K562 treated with DMSO at 1 percent for 24 hours (cell line): ENCODE results near the gene ZNF99. TPM values are rescaled to one million over a fixed set of nuclear protein-coding genes. Genes with fewer than 3 reads are reported as not detected.

Source experiments
- total RNA-seq: library from RNA; unstranded; fragments of 300-600 nt; gene quantifications from 2 replicates; pipeline ENCODE4 v1.2.3, GENCODE V29; 2022; ENCODE audit warnings: low read depth; ENCODE audit not compliant: insufficient read depth

Gene ZNF99
- not detected in 2 replicates for total RNA-seq

DNA sequence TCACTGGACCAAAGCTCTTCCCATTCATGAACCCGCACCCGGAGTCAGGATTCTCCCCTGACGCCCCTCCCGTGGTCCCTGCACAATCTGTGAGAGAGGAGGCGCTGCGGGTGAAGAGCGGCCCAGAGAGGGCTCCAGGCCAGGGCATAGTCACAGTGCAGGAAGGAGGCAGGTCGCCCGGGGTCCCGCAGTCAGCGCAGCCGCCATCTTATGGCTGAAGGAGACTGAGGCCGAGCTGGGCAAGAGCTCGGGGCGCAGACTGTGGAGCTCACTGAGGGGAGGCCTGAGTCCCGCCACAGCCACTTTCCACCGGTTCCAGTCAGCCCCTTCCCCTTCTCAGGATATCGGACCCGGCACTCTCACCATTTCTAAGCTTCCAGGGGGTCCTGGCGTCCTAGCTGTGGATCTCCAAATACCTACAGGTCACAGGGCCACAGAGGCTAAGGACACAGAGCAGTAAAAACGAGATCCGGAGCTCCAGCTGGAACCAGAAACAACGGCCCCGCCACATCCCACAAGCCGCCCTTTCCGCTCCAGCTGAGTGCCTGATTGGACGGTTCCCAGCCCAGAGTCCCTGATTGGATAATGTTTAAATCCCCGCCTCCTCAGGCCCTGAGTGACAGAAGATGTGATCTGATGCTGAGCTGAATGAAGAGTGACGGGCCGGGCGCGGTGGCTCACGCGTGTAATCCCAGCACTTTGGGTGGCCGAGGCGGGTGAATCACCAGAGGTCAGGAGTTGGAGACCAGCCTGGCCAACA is at the start of gene ZNF99:
Gene ZNF99, minus strand, starts transcription at position 501 of the 760 bp plus-strand sequence. Its CDS starts 135 bp downstream, at position 366.

DNA sequence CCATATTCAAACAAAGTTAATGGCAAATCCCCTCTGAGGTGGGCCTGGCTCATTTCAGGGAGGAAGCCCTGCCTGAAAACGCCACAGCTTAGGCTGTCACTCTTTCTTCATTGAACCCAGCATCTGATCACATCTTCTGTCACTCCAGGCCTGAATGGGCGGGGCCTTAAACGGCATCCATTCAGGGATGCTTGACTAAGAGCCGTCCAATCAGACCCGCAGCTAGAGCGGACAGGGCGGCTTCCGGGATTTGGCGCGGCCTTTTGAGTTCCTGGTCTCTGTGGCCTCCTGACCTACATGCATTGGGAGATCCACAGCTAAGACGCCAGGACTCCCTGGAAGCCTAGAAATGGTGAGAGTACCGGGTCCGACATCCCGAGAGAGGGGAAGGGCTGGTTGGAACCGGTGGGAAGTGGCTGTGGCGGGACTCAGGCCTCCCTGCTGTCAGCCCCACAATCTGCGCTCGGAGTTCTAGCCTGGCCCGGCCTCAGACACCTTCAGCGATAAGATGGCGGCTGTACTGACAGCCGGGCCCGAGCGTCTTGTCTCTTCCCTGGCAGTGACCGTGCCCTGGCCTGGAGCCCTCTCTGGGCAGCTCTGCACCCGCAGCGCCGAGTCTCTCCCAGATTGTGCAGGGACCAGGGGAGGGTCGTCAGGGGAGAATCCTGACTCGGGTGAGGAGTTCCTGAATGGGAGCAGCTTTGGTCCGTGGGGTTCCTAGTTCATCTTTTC is 48.2 kb upstream of the ZNF99 start, which contains the start of gene ZNF723:
Gene ZNF723, plus strand, starts transcription at position 261 of the 732 bp plus-strand sequence. Its CDS starts 89 bp downstream, at position 350.

Other genes with a start within 250 kb of the ZNF99 start
- gene ZNF492, start 149.8 kb downstream of the ZNF99 start, total RNA-seq = 0.14 TPM in 1 of 2 replicates, not detected in the other
- not detected in 2 replicates for gene ZNF723, start 48.1 kb upstream of the ZNF99 start, total RNA-seq
- gene ZNF728, start 219.0 kb upstream of the ZNF99 start, total RNA-seq = 0.53 TPM in 1 of 2 replicates, not detected in the other